Adrenal gland (tissue), 5 donors: ENCODE results near the gene RIMS3.

Experiments
- CTCF ChIP-seq, 6 experiments: fragments of 450-650 bp in 4 of 6; fragments of 200-600 bp in 2 of 6; sonication (generic) in 1 of 6; IDR thresholded peaks; 1 replicate in 5 of 6; 2 replicates in 1 of 6; pipeline versions ENCODE4 v1.5.1 to v1.8.0; 2016 to 2021; ENCODE audit warnings: antibody characterized with exemption in 6 of 6, mild to moderate bottlenecking in 2 of 6, moderate library complexity in 1 of 6
- POLR2A ChIP-seq, 2 donors: fragments of 450-650 bp; IDR thresholded peaks; one replicate each; pipeline ENCODE4 v1.6.1; 2017; ENCODE audit warnings: antibody characterized with exemption in 2 of 2, mild to moderate bottlenecking in 2 of 2, moderate library complexity in 1 of 2
- donor health status: DM: no; HTN: no; CAD: no.

- TF ChIP-seq CTCF (IDR thresholded peaks at IDR 0.05) = no peak
- TF ChIP-seq POLR2A (IDR thresholded peaks at IDR 0.05) = no peak
These were observed 39.1 kb downstream of the RIMS3 start for GRCh38 chr1:40626383-40626770.
